NT2/D1 (cell line): ENCODE results near the gene BAZ2B.

Source experiments
- SUZ12 ChIP-seq: IDR thresholded peaks from 2 replicates; pipeline ENCODE4 v1.6.1; 2011; ENCODE audit not compliant: insufficient read length, insufficient read depth; ENCODE audit errors: extremely low read depth
- YY1 ChIP-seq: IDR thresholded peaks from 2 replicates; pipeline ENCODE4 v1.6.1; 2011; ENCODE audit not compliant: insufficient read length, insufficient read depth
- ZNF274 ChIP-seq: IDR thresholded peaks from 2 replicates; pipeline ENCODE4 v1.6.1; 2011; ENCODE audit warnings: mild to moderate bottlenecking, low read depth, low read length

DNA sequence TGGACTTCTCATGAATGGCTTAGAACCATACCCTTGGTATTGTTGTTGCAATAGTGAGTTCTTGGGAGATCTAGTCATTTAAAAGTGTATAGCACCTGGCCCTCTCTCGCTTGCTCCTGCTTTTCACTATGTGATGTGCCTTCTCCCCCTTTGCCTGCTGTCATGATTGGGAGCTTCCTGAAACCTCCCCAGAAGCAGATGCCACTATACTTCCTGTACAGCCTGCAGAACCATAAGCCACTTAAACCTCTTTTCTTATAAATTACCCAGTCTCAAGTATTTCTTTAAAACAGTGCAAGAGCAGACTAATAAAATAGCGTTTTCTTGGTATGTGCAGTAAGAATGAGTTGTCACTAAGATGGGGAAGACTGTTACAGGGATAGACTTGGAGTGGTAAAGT, 31.6 kb downstream of the BAZ2B start:
- TF ChIP-seq SUZ12 (no peak), YY1 (no peak), ZNF274 (no peak)
